ENCODE data around the gene YARS1.

YARS1 gene

DNA sequence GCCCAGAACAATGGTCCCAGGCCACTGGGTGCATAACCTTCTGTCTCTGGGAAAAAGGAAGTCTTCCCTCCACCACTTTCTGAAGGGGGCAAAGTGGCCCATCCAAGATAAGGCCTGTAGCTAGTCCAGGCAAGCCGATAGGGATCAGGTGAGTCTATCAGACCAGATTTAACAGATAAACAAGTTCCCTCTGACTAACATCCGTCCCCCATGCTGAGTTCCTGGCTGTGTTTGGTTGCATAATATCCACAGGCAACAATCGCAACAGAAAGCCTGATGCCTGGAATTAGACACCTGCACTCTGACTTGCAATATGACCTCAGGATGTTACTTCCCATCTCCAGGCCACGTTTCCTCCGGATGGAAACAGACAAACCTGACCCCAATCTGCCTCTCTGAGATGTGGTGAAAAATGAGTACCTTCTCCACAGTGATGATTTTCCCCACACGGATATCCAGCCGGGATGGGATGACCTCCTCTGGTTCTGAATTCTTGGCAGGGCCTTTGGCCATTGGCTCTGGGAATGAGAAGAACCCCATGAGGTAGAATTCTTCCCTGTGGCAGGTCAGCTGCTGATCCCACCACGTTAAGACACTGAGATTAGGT lies 36.4 kb downstream of the YARS1 start:
- no peak for DNase-seq (ENCODE audit: low read depth)

DNA sequence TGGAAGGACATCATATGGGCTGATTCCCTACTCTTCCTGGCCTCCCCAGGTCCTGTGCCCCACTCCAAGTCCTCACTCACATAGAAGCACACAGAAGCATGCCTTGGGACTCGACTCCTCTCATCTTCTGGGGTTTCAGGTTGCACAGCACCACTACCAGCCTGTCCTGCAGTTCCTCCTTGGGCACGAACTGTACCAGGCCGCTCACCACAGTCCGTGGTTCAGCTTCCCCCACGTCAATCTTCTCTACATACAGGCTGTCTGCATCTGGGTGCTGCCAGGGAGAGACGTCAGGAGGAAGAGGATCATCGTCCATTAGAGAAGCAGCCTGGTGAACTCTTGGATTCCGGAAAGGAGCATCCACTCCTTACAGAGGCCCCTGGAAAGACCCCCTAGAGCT lies 37.2 kb downstream of the YARS1 start:
- DNase-seq (ENCODE audit: low read depth), result no peak

DNA sequence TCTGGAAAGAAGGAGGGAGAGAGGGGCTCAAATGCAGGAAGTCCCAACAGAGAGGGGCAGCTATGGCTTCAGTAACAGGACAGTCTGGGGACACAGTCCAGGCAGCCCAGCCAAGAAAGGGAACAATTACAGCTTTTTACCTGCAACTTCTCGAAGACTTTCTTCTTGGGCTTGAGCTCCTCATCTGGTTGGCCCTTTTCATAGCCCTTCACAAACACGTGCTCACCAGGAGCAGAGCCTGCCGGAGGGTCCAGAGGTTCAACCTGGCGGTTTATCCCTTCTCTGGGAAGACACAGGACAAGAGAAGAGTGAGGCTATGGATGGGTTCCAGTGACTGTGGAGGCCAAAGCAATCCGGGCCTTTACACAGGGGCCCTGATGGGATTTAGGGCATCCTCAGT lies 37.9 kb downstream of the YARS1 start:
- DNase-seq (ENCODE audit: low read depth), result no peak

- DNase-seq (ENCODE audit: low read depth), result no peak
These were observed 41.4 kb downstream of the YARS1 start for GRCh38 chr1:32775640-32776337.

- DNase-seq (ENCODE audit: low read depth), result no peak
These were observed 42.1 kb downstream of the YARS1 start for GRCh38 chr1:32774950-32775634.

DNA sequence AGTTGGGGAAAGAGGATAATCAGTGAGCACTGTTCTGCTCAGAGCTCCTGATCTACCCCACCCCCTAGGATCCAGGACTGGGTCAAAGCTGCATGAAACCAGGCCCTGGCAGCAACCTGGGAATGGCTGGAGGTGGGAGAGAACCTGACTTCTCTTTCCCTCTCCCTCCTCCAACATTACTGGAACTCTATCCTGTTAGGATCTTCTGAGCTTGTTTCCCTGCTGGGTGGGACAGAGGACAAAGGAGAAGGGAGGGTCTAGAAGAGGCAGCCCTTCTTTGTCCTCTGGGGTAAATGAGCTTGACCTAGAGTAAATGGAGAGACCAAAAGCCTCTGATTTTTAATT lies 42.7 kb downstream of the YARS1 start:
- no peak for DNase-seq (ENCODE audit: low read depth)

DNA sequence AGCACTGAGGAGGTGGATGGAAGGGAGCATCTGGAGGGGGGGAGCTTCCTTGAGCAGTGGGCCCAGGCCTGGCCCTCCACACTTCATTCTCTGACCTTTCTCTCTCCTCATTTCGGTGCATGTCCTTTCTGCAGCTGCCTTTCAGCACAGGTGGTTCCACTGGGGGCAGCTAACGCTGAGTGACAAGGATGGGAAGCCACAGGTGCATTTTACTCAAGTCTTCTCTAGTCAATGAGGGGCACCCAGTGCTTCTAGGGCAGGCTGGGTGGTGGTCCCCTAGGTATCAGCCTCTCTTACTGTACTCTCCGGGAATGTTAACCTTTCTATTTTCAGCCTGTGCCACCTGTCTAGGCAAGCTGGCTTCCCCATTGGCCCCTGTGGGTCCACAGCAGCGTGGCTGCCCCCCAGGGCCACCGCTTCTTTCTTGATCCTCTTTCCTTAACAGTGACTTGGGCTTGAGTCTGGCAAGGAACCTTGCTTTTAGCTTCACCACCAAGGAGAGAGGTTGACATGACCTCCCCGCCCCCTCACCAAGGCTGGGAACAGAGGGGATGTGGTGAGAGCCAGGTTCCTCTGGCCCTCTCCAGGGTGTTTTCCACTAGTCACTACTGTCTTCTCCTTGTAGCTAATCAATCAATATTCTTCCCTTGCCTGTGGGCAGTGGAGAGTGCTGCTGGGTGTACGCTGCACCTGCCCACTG lies 43.2 kb downstream of the YARS1 start:
- DNase-seq (ENCODE audit: low read depth), result no peak

DNA sequence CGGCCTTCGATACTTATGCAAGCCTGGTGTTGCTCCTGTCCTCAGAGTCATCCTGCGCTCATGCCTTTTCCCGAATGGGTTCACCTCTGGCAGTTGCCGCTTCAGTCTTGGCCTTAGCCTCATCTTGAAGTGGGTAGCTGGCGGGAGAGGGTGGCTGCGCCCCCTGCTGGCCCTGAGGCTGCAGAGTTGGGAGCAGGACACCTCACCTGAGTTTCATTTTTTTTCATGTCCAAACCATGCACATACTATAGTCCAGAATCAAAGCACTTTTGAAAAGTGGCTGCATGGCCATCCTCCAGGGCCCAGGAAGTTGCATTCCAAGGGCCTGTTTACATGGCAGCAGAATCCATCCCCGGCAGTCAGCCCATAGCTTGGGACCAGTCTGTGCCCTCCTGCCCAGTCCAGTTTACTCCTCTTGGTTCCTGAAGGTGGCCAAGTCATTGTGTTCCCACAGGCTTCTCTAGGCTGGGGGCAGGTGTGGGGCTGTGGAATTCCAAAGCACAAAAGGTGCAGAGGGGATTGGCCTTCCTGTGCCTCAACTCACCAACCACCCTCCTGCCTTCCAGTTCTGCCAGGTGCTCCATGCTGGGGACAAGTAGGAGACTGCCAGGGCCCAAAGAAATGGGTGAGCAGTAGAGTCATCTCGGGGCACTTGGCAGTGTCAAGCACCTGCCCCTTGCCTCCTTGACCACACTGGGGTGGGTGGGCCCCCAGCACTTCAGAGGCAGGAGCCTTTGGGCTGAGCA lies 44.0 kb downstream of the YARS1 start:
- DNase-seq (ENCODE audit: low read depth), result no peak

GRCh38 chr1:32772281-32773017 lies 44.7 kb downstream of the YARS1 start:
- no peak for DNase-seq (ENCODE audit: low read depth)

- DNase-seq (ENCODE audit: low read depth), result no peak
These were observed 45.4 kb downstream of the YARS1 start for GRCh38 chr1:32771561-32772280.

GRCh38 chr1:32770741-32771548 lies 46.2 kb downstream of the YARS1 start:
- DNase-seq (ENCODE audit: low read depth), result no peak

DNA sequence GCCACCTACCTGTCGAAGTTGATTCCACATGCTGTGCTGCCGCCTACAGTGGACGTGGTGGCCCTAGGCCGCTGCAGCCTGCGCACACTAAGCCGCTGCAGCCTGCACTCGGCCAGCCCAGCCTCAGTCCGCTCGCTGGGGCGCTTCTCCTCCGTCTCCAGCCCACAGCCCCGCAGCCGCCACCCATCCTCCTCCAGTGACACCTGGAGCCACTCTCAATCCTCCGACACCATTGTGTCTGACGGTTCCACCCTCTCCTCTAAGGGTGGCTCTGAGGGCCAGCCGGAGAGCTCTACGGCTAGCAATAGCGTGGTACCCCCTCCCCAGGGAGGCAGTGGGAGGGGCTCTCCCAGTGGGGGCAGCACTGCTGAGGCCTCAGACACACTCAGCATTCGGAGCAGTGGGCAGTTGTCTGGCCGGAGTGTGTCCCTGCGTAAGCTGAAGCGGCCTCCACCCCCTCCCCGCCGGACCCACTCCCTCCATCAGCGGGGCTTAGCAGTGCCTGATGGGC lies 46.9 kb downstream of the YARS1 start:
- no peak for DNase-seq (ENCODE audit: low read depth)

DNA sequence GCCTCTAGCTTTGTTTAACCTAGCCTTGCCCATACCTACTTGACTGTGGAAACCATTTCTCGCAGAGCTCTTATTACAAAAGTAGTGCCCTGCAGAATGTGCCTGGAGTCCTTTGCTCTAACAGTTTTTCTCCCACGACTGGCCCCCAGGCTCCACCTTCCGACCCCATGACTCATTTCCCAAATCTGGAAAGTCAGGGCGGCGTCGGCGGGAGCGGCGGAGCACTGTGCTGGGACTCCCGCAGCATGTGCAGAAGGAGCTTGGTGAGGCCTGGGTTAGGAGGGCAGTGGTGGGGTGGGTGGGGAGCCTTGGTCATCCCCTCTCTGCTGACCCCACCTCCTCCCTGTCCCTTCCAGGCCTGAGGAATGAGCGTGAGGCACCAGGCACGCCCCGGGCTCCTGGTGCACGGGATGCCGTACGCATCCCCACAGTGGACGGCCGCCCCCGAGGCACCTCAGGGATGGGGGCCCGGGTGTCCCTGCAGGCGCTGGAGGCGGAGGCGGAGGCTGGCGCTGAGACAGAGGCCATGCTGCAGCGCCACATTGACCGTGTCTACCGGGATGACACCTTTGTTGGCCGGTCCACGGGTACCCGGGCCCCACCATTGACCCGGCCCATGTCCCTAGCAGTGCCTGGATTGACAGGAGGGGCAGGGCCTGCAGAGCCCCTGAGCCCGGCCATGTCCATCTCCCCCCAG lies 47.5 kb downstream of the YARS1 start:
- DNase-seq (ENCODE audit: low read depth), result no peak

DNA sequence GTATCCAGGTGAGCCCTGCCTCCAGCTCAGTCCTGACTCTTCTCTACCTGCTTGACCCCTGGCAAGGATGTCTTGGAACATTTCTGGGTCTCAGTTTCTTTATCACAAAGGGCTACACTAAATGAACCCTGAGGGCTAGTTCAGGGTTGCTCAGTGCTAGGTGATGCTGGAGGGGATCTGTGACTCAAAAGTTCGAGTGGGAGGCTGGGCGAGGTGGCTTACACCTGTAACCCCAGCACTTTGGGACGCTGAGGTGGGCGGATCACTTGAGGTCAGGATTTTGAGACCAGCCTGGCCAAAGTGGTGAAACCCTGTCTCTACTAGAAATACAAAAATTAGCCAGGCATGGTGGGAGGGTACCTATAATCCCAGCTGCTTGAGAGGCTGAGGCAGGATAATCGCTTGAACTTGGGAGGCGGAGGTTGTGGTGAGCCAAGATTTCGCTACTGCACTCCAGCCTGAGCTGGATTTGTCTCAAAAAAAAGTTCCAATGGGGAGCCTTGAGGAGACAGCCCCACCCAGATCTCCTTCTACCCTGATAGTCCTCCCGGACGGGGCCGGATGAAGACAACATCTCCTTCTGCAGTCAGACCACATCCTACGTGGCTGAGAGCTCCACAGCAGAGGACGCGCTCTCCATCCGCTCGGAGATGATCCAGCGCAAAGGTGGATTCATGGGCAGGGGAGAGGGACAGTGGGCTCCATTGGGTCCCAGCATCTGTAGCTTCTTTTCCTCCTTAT lies 48.9 kb downstream of the YARS1 start:
- no peak for DNase-seq (ENCODE audit: low read depth)

DNA sequence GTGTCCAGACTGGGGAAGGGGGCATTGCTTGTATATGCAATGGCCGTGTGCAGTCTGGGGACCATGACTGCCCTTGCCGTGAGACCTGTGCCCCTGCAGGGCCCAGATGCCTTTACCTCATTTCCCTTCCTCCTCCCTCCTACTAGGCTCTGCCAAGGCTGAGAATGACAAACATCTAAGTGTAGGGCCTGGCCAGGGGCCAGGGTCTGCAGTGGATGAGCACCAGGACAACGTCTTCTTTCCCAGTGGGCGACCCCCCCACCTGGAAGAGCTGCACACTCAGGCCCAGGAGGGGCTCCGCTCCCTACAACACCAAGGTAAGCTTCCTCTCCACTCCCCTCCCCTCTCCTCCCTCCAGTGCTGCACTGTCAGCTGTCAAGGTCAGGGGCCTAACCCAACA lies 49.5 kb downstream of the YARS1 start:
- DNase-seq (ENCODE audit: low read depth), result no peak

- DNase-seq (ENCODE audit: low read depth), result no peak
These were observed 50.0 kb downstream of the YARS1 start for GRCh38 chr1:32767156-32767555.

DNA sequence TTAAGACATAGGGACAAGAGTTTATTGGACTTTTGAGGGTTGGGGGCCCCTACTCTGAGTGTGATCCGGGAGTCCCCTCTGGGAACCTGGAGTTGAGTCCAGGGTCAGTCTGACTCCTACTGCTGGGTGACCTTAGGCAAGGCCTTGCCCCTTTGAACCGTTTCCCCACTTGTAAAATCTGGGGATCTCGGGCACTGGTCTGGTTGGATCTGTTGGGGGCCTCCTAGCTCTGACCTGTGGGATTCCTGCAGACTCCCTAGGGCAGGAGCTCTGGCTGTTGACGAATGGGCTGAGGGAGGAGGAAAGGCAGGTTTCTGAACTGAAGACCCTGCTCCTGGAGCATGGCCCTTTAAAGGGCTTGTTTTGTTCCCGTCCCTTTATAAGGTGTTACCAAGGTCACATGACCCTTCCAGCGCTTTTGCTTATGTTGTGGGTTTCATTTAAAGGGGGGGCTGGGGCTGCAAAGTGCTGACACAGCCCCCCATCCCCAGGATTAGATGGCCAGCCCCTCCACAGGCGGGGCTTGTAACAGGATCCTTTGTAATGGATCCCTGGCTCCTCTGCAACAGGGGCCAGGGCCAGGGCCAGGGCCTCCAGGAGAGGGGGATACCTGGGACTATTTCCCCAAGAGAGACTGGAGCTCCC lies 50.7 kb downstream of the YARS1 start:
- DNase-seq (ENCODE audit: low read depth), result no peak
